ENCODE measurements around the gene SYNE1. TPM values are rescaled to one million over a fixed set of nuclear protein-coding genes. Genes with fewer than 3 reads are reported as not detected.
"Not testable (repeated sequence)": the region's sequence is repeated elsewhere in the genome, so short reads cannot be mapped to it uniquely, and the experiment has no call there.

SYNE1 gene
- total RNA-seq, 6 experiments from 2014 or later = 60.0 to 69.0 (median 66.9) TPM

DNA sequence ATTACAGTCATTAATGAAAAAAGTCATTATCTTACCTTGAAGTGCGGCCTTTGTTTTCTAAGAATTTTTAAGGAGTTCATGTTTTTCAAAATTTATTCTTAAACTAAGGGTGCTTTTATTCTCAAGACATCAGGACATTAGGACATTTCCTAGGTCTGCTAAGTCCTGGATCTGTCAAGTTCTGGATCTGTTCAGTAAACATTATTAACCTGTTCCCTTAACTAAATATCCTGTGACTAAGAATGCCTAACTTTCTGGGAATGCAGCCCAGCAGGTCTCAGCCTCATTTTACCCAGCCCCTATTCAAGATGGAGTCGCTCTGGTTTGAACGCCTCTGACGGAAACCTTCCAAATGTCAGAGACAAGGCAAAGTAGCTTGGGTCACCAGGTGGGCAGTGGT lies 302.6 kb downstream of the SYNE1 start:
- Mint-ChIP-seq H3K36me3 (ENCODE audit: low read depth) (peaks cover 59% of the 10 kb centered on the region), H3K27me3 (ENCODE audit: insufficient read depth) (peaks cover 3% of the 10 kb centered on the region), H3K4me3 (no peak overlapping the region), H3K27ac (no peak overlapping the region), H3K4me1 (ENCODE audit: low read depth) (peaks cover 17% of the 10 kb centered on the region), H3K9me3 (no peaks in the 10 kb centered on the region)
- DNase-seq = no peak
- TF ChIP-seq, protein P1, sequence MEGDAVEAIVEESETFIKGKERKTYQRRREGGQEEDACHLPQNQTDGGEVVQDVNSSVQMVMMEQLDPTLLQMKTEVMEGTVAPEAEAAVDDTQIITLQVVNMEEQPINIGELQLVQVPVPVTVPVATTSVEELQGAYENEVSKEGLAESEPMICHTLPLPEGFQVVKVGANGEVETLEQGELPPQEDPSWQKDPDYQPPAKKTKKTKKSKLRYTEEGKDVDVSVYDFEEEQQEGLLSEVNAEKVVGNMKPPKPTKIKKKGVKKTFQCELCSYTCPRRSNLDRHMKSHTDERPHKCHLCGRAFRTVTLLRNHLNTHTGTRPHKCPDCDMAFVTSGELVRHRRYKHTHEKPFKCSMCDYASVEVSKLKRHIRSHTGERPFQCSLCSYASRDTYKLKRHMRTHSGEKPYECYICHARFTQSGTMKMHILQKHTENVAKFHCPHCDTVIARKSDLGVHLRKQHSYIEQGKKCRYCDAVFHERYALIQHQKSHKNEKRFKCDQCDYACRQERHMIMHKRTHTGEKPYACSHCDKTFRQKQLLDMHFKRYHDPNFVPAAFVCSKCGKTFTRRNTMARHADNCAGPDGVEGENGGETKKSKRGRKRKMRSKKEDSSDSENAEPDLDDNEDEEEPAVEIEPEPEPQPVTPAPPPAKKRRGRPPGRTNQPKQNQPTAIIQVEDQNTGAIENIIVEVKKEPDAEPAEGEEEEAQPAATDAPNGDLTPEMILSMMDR (IDR thresholded peaks at IDR 0.05) = no peak

DNA sequence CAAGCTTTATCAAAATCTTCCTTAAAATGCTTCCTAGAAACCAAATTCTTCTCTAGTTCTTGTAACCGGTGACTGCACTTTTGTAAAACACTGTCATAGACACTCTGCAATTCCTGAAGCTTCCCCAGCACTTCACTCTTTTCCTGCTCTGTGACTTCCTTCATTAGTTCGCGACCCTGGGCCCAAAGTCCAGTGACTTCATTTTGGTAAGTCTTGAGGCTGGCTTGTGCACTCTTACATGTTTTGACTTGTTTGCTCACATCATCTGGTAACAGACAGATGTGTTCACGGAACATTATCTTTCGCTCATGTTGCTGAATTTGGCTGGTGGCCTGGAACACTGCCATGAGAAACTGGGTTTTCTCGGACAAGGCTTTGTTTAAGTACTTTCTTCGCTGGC lies 306.2 kb downstream of the SYNE1 start:
- DNase-seq = no peak
- Mint-ChIP-seq H3K9me3 (no peaks in the 10 kb centered on the region), H3K36me3 (ENCODE audit: low read depth) (peaks cover 58% of the 10 kb centered on the region), H3K27me3 (ENCODE audit: insufficient read depth) (peaks cover 3% of the 10 kb centered on the region), H3K27ac (no peak overlapping the region), H3K4me1 (ENCODE audit: low read depth) (peaks cover 4% of the 10 kb centered on the region; the same call in 1 of the 2 replicates), H3K4me3 (no peak overlapping the region)
- TF ChIP-seq, protein P1 (IDR thresholded peaks at IDR 0.05) = no peak

GRCh38 chr6:152329638-152330448 lies 307.3 kb downstream of the SYNE1 start:
- H3K36me3 Mint-ChIP-seq (ENCODE audit: low read depth) = peaks cover 61% of the 10 kb centered on the region
- DNase-seq = no peak
- peaks cover 4% of the 10 kb centered on the region; the same call in 1 of the 2 replicates for H3K4me1 Mint-ChIP-seq (ENCODE audit: low read depth)
- H3K27ac Mint-ChIP-seq = peak overlapping the region; percentile 47
- TF ChIP-seq, protein P1 (IDR thresholded peaks at IDR 0.05) = no peak
- no peak overlapping the region for H3K4me3 Mint-ChIP-seq
- peaks cover 3% of the 10 kb centered on the region for H3K27me3 Mint-ChIP-seq (ENCODE audit: insufficient read depth)
- H3K9me3 Mint-ChIP-seq = no peaks in the 10 kb centered on the region

GRCh38 chr6:152328200-152328599 lies 309.0 kb downstream of the SYNE1 start:
- H3K36me3 Mint-ChIP-seq (ENCODE audit: low read depth) = peaks cover 58% of the 10 kb centered on the region
- H3K4me3 Mint-ChIP-seq; H3K27me3 Mint-ChIP-seq (ENCODE audit: insufficient read depth); H3K9me3 Mint-ChIP-seq; H3K27ac Mint-ChIP-seq; H3K4me1 Mint-ChIP-seq (ENCODE audit: low read depth); DNase-seq: not testable (repeated sequence)

- Mint-ChIP-seq H3K9me3 (no peaks in the 10 kb centered on the region), H3K27ac (no peak overlapping the region), H3K4me1 (ENCODE audit: low read depth) (peaks cover 11% of the 10 kb centered on the region)
Measured at GRCh38 chr6:152323376-152323775, 313.8 kb downstream of the SYNE1 start.

GRCh38 chr6:152318278-152318677 lies 318.9 kb downstream of the SYNE1 start:
- TF ChIP-seq, protein P1 (IDR thresholded peaks at IDR 0.05) = no peak
- peak overlapping the region; percentile 50; the same call in 1 of the 2 replicates for H3K27ac Mint-ChIP-seq
- no peaks in the 10 kb centered on the region for H3K9me3 Mint-ChIP-seq
- H3K4me3 Mint-ChIP-seq = no peak overlapping the region
- peaks cover 53% of the 10 kb centered on the region for H3K4me1 Mint-ChIP-seq (ENCODE audit: low read depth)
- H3K27me3 Mint-ChIP-seq (ENCODE audit: insufficient read depth) = no peaks in the 10 kb centered on the region
- peaks cover 66% of the 10 kb centered on the region for H3K36me3 Mint-ChIP-seq (ENCODE audit: low read depth)
- DNase-seq = no peak

More at GRCh38 chr6:152323376-152323775, 313.8 kb downstream of the SYNE1 start:
- H3K27me3 Mint-ChIP-seq (ENCODE audit: insufficient read depth) = no peaks in the 10 kb centered on the region
- no peak for DNase-seq
- TF ChIP-seq, protein P1 (IDR thresholded peaks at IDR 0.05) = no peak
- no peak overlapping the region for H3K4me3 Mint-ChIP-seq
- peaks cover 47% of the 10 kb centered on the region for H3K36me3 Mint-ChIP-seq (ENCODE audit: low read depth)
